IMR-90 (cell line): ENCODE measurements around the gene EEF1AKMT1. TPM values are rescaled to one million over a fixed set of nuclear protein-coding genes. Genes with fewer than 3 reads are reported as not detected.

Source experiments
- CEBPB ChIP-seq: IDR thresholded peaks from 2 replicates; pipeline ENCODE4 v1.6.1; 2012; ENCODE audit warnings: low read depth, low read length, improper control_type of control experiment
- polyA plus RNA-seq, 3 experiments: library from polyadenylated mRNA; depleted of rRNA; stranded (reverse); fragments of >200 nt; gene quantifications; 2 replicates each; pipeline ENCODE4 v1.2.3, GENCODE V29; 2012; ENCODE audit warnings: low replicate concordance in 1 of 3
- total RNA-seq: library from RNA; depleted of rRNA; stranded (reverse); fragments of >200 nt; gene quantifications from 2 replicates; pipeline ENCODE4 v1.2.3, GENCODE V29; 2012
- TF ChIP-seq, protein P1 (sequence below): fragments of 150-350 bp; IDR thresholded peaks from 2 replicates; pipeline ENCODE4 v1.6.1; 2016; ENCODE audit warnings: low read depth, mild to moderate bottlenecking, low read length, moderate library complexity, borderline replicate concordance

EEF1AKMT1 gene
- total and polyA plus RNA-seq, 2 of the 4 experiments (the other 2 are of a cell fraction), result 10.0 to 10.6 TPM

DNA sequence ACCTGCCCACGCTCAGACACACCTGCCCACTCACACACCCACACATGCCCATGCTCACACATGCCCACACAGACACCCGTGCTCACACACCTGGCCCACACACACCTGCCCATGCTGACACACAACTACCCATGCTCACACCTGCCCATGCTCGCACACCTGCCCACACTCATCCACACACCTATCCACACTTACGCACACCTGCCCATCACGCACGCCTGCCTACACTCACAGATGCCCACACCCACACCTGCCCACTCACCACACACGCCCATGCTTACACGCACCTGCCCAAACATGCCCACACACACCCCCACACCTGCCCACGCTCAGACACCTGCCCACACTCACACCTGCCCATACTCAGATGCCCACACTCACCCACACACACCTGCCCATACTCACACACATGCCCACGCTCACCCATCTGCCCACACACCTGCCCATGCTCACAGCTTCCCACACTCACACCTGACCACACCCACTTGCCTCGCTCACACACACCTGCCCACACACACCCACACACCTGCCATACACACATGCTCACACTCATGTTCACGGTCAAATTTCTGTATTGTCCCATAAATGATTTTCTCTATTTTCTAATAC is 54.7 kb downstream of the EEF1AKMT1 start (continued):
- TF ChIP-seq CEBPB, result no peak
- TF ChIP-seq, protein P1, sequence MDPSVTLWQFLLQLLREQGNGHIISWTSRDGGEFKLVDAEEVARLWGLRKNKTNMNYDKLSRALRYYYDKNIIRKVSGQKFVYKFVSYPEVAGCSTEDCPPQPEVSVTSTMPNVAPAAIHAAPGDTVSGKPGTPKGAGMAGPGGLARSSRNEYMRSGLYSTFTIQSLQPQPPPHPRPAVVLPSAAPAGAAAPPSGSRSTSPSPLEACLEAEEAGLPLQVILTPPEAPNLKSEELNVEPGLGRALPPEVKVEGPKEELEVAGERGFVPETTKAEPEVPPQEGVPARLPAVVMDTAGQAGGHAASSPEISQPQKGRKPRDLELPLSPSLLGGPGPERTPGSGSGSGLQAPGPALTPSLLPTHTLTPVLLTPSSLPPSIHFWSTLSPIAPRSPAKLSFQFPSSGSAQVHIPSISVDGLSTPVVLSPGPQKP, result no peak
